Activated B cell treated with CpG ODN at 0.5 μM for 24 hours (primary cell): ENCODE results near the gene CDC42BPB. TPM values are rescaled to one million over a fixed set of nuclear protein-coding genes. Genes with fewer than 3 reads are reported as not detected.

Experiments used
- ATAC-seq: fragments of 200-7000 bp; cut with Tn5 transposase; one replicate; pipeline ENCODE4 v1.10.0; 2021; ENCODE audit warnings: low read depth, mild to moderate bottlenecking, moderate library complexity
- CTCF ChIA-PET: fragments of 350-600 bp; sonication (Branson Sonifier 250); formaldehyde crosslinking; loops from one replicate; lab custom pipeline; 2021; ENCODE audit warnings: antibody characterized with exemption; lab: Charles Lee
- POLR2A ChIA-PET: fragments of 350-600 bp; sonication (Branson Sonifier 250); formaldehyde crosslinking; loops from one replicate; lab custom pipeline; 2021; ENCODE audit warnings: antibody characterized with exemption; lab: Charles Lee
- DNase-seq: peaks from one replicate; pipeline ENCODE4 v3.0.0; 2022
- H3K27ac Mint-ChIP-seq: one replicate; pipeline ENCODE4 v1.8.0; 2020; ENCODE audit warnings: mixed read lengths
- H3K27me3 Mint-ChIP-seq: one replicate; pipeline ENCODE4 v1.8.0; 2021; ENCODE audit warnings: mixed read lengths
- H3K36me3 Mint-ChIP-seq: one replicate; pipeline ENCODE4 v1.8.0; 2021; ENCODE audit warnings: low read depth, mixed read lengths
- H3K4me1 Mint-ChIP-seq: one replicate; pipeline ENCODE4 v1.8.0; 2021; ENCODE audit warnings: mixed read lengths
- H3K4me3 Mint-ChIP-seq: one replicate; pipeline ENCODE4 v1.8.0; 2020; ENCODE audit warnings: mild to moderate bottlenecking, mixed read lengths
- H3K9me3 Mint-ChIP-seq: one replicate; pipeline ENCODE4 v1.8.0; 2020; ENCODE audit warnings: mixed read lengths
- intact Hi-C: fragments of 100-400 bp; cut with micrococcal nuclease; formaldehyde crosslinking; loops from one replicate; pipeline ENCODE4 v1.15.1; 2024
- total RNA-seq: library from RNA; stranded (reverse); gene quantifications from 2 replicates; pipeline ENCODE4 v1.2.3, GENCODE V29; 2022
- TF ChIP-seq, protein P1 (sequence below): fragments of 200-600 bp; IDR thresholded peaks from one replicate; pipeline ENCODE4 v1.8.0; 2022; ENCODE audit warnings: antibody characterized with exemption, mild to moderate bottlenecking

The CDC42BPB gene
- total RNA-seq, 1 donor from 2014 or later, result 38.5 TPM

DNA sequence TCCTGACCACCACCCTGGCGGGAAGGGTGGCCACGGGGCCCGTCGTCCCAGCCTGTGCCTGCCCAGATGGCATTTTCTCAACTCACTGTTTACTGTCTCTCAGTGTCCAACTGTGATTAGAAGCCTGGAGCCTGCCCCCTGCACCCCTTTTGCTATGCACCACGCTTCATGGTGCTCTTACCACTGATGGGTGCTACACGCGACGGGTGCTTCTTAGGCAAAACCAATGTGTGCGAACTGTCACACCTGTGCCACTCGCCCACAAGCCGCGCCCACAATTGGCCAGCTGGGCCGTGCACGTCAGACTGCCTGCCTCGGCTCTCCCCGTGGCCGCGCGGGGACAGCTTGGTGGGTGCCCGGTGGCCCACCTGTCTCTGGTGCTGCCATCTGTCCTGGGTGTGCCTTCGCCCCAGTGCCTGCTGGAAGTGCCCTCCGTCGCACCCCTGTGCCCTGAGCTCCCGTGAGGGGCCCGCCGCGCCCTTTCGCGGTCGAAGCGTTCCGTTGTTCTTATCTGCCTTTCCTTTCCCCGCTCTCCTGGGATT, 150.0 kb downstream of the CDC42BPB start:
- DNase-seq, result no peak
- TF ChIP-seq, protein P1, sequence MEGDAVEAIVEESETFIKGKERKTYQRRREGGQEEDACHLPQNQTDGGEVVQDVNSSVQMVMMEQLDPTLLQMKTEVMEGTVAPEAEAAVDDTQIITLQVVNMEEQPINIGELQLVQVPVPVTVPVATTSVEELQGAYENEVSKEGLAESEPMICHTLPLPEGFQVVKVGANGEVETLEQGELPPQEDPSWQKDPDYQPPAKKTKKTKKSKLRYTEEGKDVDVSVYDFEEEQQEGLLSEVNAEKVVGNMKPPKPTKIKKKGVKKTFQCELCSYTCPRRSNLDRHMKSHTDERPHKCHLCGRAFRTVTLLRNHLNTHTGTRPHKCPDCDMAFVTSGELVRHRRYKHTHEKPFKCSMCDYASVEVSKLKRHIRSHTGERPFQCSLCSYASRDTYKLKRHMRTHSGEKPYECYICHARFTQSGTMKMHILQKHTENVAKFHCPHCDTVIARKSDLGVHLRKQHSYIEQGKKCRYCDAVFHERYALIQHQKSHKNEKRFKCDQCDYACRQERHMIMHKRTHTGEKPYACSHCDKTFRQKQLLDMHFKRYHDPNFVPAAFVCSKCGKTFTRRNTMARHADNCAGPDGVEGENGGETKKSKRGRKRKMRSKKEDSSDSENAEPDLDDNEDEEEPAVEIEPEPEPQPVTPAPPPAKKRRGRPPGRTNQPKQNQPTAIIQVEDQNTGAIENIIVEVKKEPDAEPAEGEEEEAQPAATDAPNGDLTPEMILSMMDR, result no peak
- CTCF ChIA-PET, result no interaction called here
- Mint-ChIP-seq H3K27ac (no peak overlapping the region), H3K27me3 (no peaks in the 10 kb centered on the region), H3K9me3 (no peaks in the 10 kb centered on the region), H3K36me3 (peaks cover 65% of the 10 kb centered on the region), H3K4me1 (peaks cover 30% of the 10 kb centered on the region), H3K4me3 (no peak overlapping the region)
- peak; percentile 57 for ATAC-seq
- POLR2A ChIA-PET, result no interaction called here
- intact Hi-C loops, result no loop called here

DNA sequence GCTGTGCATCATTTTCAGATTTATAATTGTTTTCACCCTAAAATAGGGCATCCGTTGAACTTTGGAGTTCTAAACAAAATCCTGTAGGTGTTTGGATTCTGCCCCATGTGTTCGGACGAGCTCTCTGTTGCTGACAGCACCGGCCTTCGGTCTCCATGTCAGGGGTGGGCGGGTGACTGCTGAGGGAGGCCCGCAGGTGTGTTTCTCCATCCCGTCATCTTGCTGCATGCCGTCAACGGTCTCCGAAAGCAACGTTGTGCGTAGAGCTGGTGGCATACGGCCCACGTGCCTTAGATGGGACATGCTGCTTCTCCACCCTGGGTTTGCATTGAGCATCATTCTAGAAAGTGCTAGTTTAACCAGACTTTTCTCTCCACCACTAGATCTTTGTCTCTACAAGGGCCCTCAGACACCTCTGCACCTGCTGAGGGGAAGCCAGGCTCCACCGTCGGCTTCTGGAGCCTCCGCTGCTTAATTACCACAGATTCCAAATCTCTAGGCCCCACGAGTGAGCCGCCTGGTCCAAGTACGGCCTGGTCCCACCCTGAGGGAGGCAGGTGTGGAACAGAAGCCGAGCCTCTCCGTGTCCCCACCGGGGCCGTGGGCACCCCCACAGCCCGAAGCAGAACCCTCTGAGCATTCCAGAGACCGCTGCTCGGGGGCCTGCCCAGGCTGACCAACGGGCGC, 150.6 kb downstream of the CDC42BPB start:
- H3K9me3 Mint-ChIP-seq, result no peaks in the 10 kb centered on the region
- TF ChIP-seq, protein P1, result no peak
- intact Hi-C loops, result no loop called here
- no peak for DNase-seq
- H3K4me3 Mint-ChIP-seq, result no peak overlapping the region
- no peak for ATAC-seq
- CTCF ChIA-PET, result no interaction called here
- H3K27ac Mint-ChIP-seq, result no peak overlapping the region
- no peaks in the 10 kb centered on the region for H3K27me3 Mint-ChIP-seq
- POLR2A ChIA-PET, result interaction anchor here (0.6 kb wide), 1 partner anchor 131 kb away, joined by 3 read pairs; no protein-coding TSS in a partner anchor
- peaks cover 36% of the 10 kb centered on the region for H3K4me1 Mint-ChIP-seq
- peaks cover 63% of the 10 kb centered on the region for H3K36me3 Mint-ChIP-seq

GRCh38 chr14:102905116-102906108, 151.9 kb downstream of the CDC42BPB start:
- TF ChIP-seq, protein P1, result no peak

GRCh38 chr14:102903889-102904512, 153.3 kb downstream of the CDC42BPB start:
- no peak for ATAC-seq
- intact Hi-C loops, result loop anchor here (5.0 kb wide), 3 partner anchors 97 to 142 kb away; partner anchors contain the start of gene TRAF3
- no peak for DNase-seq
- H3K4me3 Mint-ChIP-seq, result no peak overlapping the region
- POLR2A ChIA-PET, result no interaction called here
- H3K36me3 Mint-ChIP-seq, result peaks cover 68% of the 10 kb centered on the region
- TF ChIP-seq, protein P1, result no peak
- peak overlapping the region; percentile 70 for H3K27ac Mint-ChIP-seq
- no peaks in the 10 kb centered on the region for H3K9me3 Mint-ChIP-seq
- peaks cover 62% of the 10 kb centered on the region for H3K4me1 Mint-ChIP-seq
- CTCF ChIA-PET, result no interaction called here
- no peaks in the 10 kb centered on the region for H3K27me3 Mint-ChIP-seq

More at GRCh38 chr14:102905116-102906108, 151.9 kb downstream of the CDC42BPB start:
- no peaks in the 10 kb centered on the region for H3K9me3 Mint-ChIP-seq
- H3K36me3 Mint-ChIP-seq, result peaks cover 65% of the 10 kb centered on the region
- no peaks in the 10 kb centered on the region for H3K27me3 Mint-ChIP-seq
- CTCF ChIA-PET, result no interaction called here
- no peak for ATAC-seq
- no peak overlapping the region for H3K27ac Mint-ChIP-seq
- H3K4me3 Mint-ChIP-seq, result no peak overlapping the region
- DNase-seq, result no peak
- peaks cover 49% of the 10 kb centered on the region for H3K4me1 Mint-ChIP-seq
- POLR2A ChIA-PET, result no interaction called here
- intact Hi-C loops, result no loop called here
